ENCODE data around the gene ABTB2. TPM values are rescaled to one million over a fixed set of nuclear protein-coding genes. Genes with fewer than 3 reads are reported as not detected.
A peak's percentile ranks its signal among the peaks of the same experiment; 100 is the strongest.

Gene ABTB2
- total and polyA plus RNA-seq, 10 of the 15 experiments (the other 5 are each of a cell fraction or from before 2014, with no cell fraction given) = 0.13 to 2.1 (median 0.72) TPM

- H2AFZ ChIP-seq (ENCODE audit: control insufficient read depth, low read depth, low read length) = no peak overlapping the region
- no peaks in the 10 kb centered on the region for H3K27me3 ChIP-seq (replicated peaks in 1 of 2; ENCODE audit: control insufficient read depth in 2 of 2, insufficient read depth in 2 of 2, low read length in 1 of 2)
- H3K4me2 ChIP-seq (ENCODE audit: control insufficient read depth, insufficient read depth) = peak overlapping the region; percentile 67
- peaks cover 21% of the 10 kb centered on the region for H3K4me1 ChIP-seq (ENCODE audit: control insufficient read depth, insufficient read depth, low read length)
- H3K27ac ChIP-seq (ENCODE audit: control insufficient read depth, insufficient read depth) = peak overlapping the region; percentile 45
- no peaks in the 10 kb centered on the region for H3K9me3 ChIP-seq (replicated peaks; ENCODE audit: control insufficient read depth, insufficient read depth, low read length)
- H4K20me1 ChIP-seq (ENCODE audit: control insufficient read depth, insufficient read depth) = no peaks in the 10 kb centered on the region
- BruUV-seq (replicated peaks) = no TSS peak
- CTCF ChIA-PET = interaction anchor here (0.7 to 3.6 kb wide), 9 partner anchors 9 to 346 kb away, joined by 3 to 14 read pairs (median 3); partner anchors contain the start of gene ABTB2
- peak; percentile 73 for FAIRE-seq
- 13% methylated on average over 16 of the region's 16 CpGs for WGBS (ENCODE audit: insufficient coverage, insufficient replicate concordance, low lambda C conversion rate, missing lambda C conversion rate)
- intact Hi-C loops (cut with micrococcal nuclease; ENCODE audit: unreplicated experiment) (no loop called here), in situ Hi-C loops (cut with MboI) (loop anchor here (25.0 kb wide), 1 partner anchor 333 kb away; no protein-coding TSS in a partner anchor)
- peak; percentile 42 for DNase-seq (ENCODE audit: low read depth, low spot score)
- SMC1A ChIA-PET (ENCODE audit: uncharacterized antibody, unreplicated experiment) = interaction anchor here (1.1 to 3.3 kb wide), 5 partner anchors 9 to 343 kb away, joined by 3 to 14 read pairs (median 3); no protein-coding TSS in a partner anchor
- peak overlapping the region; percentile 25; the same call in 1 of the 2 replicates for H3K9ac ChIP-seq (ENCODE audit: control insufficient read depth, insufficient read depth, low read length)
- no peak overlapping the region; the same call in 1 of the 2 replicates for H3K4me3 ChIP-seq
- H3K79me2 ChIP-seq (ENCODE audit: control insufficient read depth, insufficient read depth, low read length) = no peaks in the 10 kb centered on the region
- H3K36me3 ChIP-seq (ENCODE audit: control insufficient read depth in 2 of 2, insufficient read depth in 2 of 2, low read length in 1 of 2) = peaks cover 6 to 9% of the 10 kb centered on the region in 2 experiments; a peak in 3 of 4 replicates
- POLR2A ChIA-PET = interaction anchor here (0.6 to 1.7 kb wide), 2 partner anchors 9 to 20 kb away, joined by 3 to 8 read pairs; no protein-coding TSS in a partner anchor
- ATAC-seq = peak; percentile 87
- RAD21 ChIA-PET (ENCODE audit: unreplicated experiment) = interaction anchor here (0.9 to 2.1 kb wide), 4 partner anchors 9 to 201 kb away, joined by 3 to 15 read pairs (median 4); no protein-coding TSS in a partner anchor
- TF ChIP-seq ZNF384 (IDR thresholded peaks at IDR 0.05; ENCODE audit: borderline replicate concordance, low read depth, low read length) = no peak
- TF ChIP-seq, protein P1, sequence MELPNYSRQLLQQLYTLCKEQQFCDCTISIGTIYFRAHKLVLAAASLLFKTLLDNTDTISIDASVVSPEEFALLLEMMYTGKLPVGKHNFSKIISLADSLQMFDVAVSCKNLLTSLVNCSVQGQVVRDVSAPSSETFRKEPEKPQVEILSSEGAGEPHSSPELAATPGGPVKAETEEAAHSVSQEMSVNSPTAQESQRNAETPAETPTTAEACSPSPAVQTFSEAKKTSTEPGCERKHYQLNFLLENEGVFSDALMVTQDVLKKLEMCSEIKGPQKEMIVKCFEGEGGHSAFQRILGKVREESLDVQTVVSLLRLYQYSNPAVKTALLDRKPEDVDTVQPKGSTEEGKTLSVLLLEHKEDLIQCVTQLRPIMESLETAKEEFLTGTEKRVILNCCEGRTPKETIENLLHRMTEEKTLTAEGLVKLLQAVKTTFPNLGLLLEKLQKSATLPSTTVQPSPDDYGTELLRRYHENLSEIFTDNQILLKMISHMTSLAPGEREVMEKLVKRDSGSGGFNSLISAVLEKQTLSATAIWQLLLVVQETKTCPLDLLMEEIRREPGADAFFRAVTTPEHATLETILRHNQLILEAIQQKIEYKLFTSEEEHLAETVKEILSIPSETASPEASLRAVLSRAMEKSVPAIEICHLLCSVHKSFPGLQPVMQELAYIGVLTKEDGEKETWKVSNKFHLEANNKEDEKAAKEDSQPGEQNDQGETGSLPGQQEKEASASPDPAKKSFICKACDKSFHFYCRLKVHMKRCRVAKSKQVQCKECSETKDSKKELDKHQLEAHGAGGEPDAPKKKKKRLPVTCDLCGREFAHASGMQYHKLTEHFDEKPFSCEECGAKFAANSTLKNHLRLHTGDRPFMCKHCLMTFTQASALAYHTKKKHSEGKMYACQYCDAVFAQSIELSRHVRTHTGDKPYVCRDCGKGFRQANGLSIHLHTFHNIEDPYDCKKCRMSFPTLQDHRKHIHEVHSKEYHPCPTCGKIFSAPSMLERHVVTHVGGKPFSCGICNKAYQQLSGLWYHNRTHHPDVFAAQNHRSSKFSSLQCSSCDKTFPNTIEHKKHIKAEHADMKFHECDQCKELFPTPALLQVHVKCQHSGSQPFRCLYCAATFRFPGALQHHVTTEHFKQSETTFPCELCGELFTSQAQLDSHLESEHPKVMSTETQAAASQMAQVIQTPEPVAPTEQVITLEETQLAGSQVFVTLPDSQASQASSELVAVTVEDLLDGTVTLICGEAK (IDR thresholded peaks at IDR 0.05; ENCODE audit: borderline replicate concordance) = no peak
- no peak for TF ChIP-seq SUPT20H (IDR thresholded peaks at IDR 0.05; ENCODE audit: borderline replicate concordance, control insufficient read depth, low read depth, low read length)
- no peak for TF ChIP-seq SREBF2 (IDR thresholded peaks at IDR 0.05; ENCODE audit: low read length)
- TF ChIP-seq RUNX3 (IDR thresholded peaks at IDR 0.05; ENCODE audit: low read length) = peak; percentile 41; the same call in 1 of the 2 replicates
- TF ChIP-seq TARDBP (IDR thresholded peaks at IDR 0.05; ENCODE audit: borderline replicate concordance) = no peak
- no peak for TF ChIP-seq HDGF (IDR thresholded peaks at IDR 0.05)
- no peak for TF ChIP-seq KAT2A (conservative IDR thresholded peaks at IDR 0.05; ENCODE audit: control insufficient read depth, low read depth, low read length)
- TF ChIP-seq POLR2AphosphoS2 (IDR thresholded peaks at IDR 0.05; ENCODE audit: low read depth, low read length) = no peak
- TF ChIP-seq RAD21 (IDR thresholded peaks at IDR 0.05; ENCODE audit: insufficient read depth, low read depth, low read length) = no peak
- TF ChIP-seq, protein P2, sequence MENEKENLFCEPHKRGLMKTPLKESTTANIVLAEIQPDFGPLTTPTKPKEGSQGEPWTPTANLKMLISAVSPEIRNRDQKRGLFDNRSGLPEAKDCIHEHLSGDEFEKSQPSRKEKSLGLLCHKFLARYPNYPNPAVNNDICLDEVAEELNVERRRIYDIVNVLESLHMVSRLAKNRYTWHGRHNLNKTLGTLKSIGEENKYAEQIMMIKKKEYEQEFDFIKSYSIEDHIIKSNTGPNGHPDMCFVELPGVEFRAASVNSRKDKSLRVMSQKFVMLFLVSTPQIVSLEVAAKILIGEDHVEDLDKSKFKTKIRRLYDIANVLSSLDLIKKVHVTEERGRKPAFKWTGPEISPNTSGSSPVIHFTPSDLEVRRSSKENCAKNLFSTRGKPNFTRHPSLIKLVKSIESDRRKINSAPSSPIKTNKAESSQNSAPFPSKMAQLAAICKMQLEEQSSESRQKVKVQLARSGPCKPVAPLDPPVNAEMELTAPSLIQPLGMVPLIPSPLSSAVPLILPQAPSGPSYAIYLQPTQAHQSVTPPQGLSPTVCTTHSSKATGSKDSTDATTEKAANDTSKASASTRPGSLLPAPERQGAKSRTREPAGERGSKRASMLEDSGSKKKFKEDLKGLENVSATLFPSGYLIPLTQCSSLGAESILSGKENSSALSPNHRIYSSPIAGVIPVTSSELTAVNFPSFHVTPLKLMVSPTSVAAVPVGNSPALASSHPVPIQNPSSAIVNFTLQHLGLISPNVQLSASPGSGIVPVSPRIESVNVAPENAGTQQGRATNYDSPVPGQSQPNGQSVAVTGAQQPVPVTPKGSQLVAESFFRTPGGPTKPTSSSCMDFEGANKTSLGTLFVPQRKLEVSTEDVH (IDR thresholded peaks at IDR 0.05; ENCODE audit: low read depth, partially characterized antibody) = no peak
- TF ChIP-seq CEBPB (IDR thresholded peaks at IDR 0.05; ENCODE audit: borderline replicate concordance in 1 of 2, low read depth in 2 of 2, low read length in 2 of 2) = no peak
- TF ChIP-seq YY1 (IDR thresholded peaks at IDR 0.05; ENCODE audit: low read depth, low read length) = no peak
These were observed 203.5 kb downstream of the ABTB2 start for GRCh38 chr11:34154059-34154875.
